Measurements from ENCODE around the gene ZNF777.

DNA sequence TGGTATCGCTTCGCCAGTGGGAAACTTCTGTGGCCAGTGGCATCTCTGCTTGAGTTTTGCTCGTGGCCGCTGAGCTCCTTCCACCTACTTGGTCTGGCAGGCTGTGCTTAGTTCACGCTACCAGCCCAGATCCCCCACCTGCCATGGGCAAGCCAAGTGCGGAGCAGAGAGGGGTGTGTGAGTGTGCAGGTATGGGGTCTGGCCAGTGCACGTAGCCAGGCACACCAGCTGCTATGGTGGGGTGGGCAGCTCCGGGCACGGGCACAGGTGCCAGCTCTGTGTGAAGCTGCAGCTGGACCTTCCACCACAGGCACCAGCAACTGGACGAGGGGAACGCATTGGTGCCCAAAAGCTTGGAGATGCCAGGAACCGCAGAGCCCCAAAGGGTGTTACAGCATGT is 56.5 kb downstream of the ZNF777 start:
- TF ChIP-seq POLR2AphosphoS5 (IDR thresholded peaks at IDR 0.05; ENCODE audit: low read depth) (no peak), ZNF331 (CRISPR knock-in tag; IDR thresholded peaks at IDR 0.05; ENCODE audit: low read depth) (no peak), EZH2 (IDR thresholded peaks at IDR 0.05; ENCODE audit: low read depth, unreplicated experiment) (no peak), STAT1 (IDR thresholded peaks at IDR 0.05; ENCODE audit: unreplicated experiment) (no peak), EZH2phosphoT487 (IDR thresholded peaks at IDR 0.05; ENCODE audit: unreplicated experiment) (no peak)
- TF ChIP-seq, protein P1, sequence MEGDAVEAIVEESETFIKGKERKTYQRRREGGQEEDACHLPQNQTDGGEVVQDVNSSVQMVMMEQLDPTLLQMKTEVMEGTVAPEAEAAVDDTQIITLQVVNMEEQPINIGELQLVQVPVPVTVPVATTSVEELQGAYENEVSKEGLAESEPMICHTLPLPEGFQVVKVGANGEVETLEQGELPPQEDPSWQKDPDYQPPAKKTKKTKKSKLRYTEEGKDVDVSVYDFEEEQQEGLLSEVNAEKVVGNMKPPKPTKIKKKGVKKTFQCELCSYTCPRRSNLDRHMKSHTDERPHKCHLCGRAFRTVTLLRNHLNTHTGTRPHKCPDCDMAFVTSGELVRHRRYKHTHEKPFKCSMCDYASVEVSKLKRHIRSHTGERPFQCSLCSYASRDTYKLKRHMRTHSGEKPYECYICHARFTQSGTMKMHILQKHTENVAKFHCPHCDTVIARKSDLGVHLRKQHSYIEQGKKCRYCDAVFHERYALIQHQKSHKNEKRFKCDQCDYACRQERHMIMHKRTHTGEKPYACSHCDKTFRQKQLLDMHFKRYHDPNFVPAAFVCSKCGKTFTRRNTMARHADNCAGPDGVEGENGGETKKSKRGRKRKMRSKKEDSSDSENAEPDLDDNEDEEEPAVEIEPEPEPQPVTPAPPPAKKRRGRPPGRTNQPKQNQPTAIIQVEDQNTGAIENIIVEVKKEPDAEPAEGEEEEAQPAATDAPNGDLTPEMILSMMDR (conservative IDR thresholded peaks at IDR 0.05; ENCODE audit: low read depth in 2 of 2) = no peak
- TF ChIP-seq, protein P2, sequence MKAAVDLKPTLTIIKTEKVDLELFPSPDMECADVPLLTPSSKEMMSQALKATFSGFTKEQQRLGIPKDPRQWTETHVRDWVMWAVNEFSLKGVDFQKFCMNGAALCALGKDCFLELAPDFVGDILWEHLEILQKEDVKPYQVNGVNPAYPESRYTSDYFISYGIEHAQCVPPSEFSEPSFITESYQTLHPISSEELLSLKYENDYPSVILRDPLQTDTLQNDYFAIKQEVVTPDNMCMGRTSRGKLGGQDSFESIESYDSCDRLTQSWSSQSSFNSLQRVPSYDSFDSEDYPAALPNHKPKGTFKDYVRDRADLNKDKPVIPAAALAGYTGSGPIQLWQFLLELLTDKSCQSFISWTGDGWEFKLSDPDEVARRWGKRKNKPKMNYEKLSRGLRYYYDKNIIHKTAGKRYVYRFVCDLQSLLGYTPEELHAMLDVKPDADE (IDR thresholded peaks at IDR 0.05) = no peak
- TF ChIP-seq, protein P3, sequence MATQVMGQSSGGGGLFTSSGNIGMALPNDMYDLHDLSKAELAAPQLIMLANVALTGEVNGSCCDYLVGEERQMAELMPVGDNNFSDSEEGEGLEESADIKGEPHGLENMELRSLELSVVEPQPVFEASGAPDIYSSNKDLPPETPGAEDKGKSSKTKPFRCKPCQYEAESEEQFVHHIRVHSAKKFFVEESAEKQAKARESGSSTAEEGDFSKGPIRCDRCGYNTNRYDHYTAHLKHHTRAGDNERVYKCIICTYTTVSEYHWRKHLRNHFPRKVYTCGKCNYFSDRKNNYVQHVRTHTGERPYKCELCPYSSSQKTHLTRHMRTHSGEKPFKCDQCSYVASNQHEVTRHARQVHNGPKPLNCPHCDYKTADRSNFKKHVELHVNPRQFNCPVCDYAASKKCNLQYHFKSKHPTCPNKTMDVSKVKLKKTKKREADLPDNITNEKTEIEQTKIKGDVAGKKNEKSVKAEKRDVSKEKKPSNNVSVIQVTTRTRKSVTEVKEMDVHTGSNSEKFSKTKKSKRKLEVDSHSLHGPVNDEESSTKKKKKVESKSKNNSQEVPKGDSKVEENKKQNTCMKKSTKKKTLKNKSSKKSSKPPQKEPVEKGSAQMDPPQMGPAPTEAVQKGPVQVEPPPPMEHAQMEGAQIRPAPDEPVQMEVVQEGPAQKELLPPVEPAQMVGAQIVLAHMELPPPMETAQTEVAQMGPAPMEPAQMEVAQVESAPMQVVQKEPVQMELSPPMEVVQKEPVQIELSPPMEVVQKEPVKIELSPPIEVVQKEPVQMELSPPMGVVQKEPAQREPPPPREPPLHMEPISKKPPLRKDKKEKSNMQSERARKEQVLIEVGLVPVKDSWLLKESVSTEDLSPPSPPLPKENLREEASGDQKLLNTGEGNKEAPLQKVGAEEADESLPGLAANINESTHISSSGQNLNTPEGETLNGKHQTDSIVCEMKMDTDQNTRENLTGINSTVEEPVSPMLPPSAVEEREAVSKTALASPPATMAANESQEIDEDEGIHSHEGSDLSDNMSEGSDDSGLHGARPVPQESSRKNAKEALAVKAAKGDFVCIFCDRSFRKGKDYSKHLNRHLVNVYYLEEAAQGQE (IDR thresholded peaks at IDR 0.05; ENCODE audit: unreplicated experiment) = no peak
- TF ChIP-seq, protein P4, sequence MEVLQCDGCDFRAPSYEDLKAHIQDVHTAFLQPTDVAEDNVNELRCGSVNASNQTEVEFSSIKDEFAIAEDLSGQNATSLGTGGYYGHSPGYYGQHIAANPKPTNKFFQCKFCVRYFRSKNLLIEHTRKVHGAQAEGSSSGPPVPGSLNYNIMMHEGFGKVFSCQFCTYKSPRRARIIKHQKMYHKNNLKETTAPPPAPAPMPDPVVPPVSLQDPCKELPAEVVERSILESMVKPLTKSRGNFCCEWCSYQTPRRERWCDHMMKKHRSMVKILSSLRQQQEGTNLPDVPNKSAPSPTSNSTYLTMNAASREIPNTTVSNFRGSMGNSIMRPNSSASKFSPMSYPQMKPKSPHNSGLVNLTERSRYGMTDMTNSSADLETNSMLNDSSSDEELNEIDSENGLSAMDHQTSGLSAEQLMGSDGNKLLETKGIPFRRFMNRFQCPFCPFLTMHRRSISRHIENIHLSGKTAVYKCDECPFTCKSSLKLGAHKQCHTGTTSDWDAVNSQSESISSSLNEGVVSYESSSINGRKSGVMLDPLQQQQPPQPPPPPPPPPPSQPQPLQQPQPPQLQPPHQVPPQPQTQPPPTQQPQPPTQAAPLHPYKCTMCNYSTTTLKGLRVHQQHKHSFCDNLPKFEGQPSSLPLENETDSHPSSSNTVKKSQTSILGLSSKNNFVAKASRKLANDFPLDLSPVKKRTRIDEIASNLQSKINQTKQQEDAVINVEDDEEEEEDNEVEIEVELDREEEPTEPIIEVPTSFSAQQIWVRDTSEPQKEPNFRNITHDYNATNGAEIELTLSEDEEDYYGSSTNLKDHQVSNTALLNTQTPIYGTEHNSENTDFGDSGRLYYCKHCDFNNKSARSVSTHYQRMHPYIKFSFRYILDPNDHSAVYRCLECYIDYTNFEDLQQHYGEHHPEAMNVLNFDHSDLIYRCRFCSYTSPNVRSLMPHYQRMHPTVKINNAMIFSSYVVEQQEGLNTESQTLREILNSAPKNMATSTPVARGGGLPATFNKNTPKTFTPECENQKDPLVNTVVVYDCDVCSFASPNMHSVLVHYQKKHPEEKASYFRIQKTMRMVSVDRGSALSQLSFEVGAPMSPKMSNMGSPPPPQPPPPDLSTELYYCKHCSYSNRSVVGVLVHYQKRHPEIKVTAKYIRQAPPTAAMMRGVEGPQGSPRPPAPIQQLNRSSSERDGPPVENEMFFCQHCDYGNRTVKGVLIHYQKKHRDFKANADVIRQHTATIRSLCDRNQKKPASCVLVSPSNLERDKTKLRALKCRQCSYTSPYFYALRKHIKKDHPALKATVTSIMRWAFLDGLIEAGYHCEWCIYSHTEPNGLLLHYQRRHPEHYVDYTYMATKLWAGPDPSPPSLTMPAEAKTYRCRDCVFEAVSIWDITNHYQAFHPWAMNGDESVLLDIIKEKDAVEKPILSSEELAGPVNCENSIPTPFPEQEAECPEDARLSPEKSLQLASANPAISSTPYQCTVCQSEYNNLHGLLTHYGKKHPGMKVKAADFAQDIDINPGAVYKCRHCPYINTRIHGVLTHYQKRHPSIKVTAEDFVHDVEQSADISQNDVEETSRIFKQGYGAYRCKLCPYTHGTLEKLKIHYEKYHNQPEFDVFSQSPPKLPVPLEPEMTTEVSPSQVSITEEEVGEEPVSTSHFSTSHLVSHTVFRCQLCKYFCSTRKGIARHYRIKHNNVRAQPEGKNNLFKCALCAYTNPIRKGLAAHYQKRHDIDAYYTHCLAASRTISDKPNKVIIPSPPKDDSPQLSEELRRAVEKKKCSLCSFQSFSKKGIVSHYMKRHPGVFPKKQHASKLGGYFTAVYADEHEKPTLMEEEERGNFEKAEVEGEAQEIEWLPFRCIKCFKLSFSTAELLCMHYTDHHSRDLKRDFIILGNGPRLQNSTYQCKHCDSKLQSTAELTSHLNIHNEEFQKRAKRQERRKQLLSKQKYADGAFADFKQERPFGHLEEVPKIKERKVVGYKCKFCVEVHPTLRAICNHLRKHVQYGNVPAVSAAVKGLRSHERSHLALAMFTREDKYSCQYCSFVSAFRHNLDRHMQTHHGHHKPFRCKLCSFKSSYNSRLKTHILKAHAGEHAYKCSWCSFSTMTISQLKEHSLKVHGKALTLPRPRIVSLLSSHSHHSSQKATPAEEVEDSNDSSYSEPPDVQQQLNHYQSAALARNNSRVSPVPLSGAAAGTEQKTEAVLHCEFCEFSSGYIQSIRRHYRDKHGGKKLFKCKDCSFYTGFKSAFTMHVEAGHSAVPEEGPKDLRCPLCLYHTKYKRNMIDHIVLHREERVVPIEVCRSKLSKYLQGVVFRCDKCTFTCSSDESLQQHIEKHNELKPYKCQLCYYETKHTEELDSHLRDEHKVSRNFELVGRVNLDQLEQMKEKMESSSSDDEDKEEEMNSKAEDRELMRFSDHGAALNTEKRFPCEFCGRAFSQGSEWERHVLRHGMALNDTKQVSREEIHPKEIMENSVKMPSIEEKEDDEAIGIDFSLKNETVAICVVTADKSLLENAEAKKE (CRISPR knock-in tag; IDR thresholded peaks at IDR 0.05) = no peak

Measured in GM23338 (cell line).